Uterus (tissue), 4 donors: ENCODE results near the gene SLC35B1. TPM values are rescaled to one million over a fixed set of nuclear protein-coding genes. Genes with fewer than 3 reads are reported as not detected.

Experiments
- DNase-seq, 2 donors: peaks; one replicate each; pipeline ENCODE4 v3.0.0-alpha.2; 2019 to 2020
- H3K27ac ChIP-seq, 2 donors: fragments of 200-600 bp; sonication (generic); 1 replicate in 1 of 2; 2 replicates in 1 of 2; pipeline ENCODE4 v1.5.1; 2016 to 2018
- H3K27me3 ChIP-seq, 2 donors: fragments of 200-600 bp; sonication (generic); one replicate each; pipeline ENCODE4 v1.5.1; 2018 to 2019; ENCODE audit warnings: control low read depth in 1 of 2
- H3K36me3 ChIP-seq, 2 donors: fragments of 200-600 bp; sonication (generic); one replicate each; pipeline ENCODE4 v1.5.1; 2019; ENCODE audit warnings: control low read depth in 1 of 2
- H3K4me1 ChIP-seq, 2 donors: fragments of 200-600 bp; sonication (generic); one replicate each; pipeline ENCODE4 v1.5.1; 2018 to 2019; ENCODE audit warnings: control low read depth in 1 of 2
- H3K4me3 ChIP-seq, 2 donors: fragments of 200-600 bp; sonication (generic); 1 replicate in 1 of 2; 2 replicates in 1 of 2; pipeline ENCODE4 v1.5.1; 2018 to 2019; ENCODE audit warnings: mild to moderate bottlenecking in 1 of 2
- H3K9me3 ChIP-seq, 2 donors: fragments of 200-600 bp; sonication (generic); one replicate each; pipeline ENCODE4 v1.5.1; 2019; ENCODE audit warnings: control low read depth in 1 of 2
- CTCF ChIP-seq, 4 experiments: fragments of 200-600 bp in 2 of 4; fragments of 450-650 bp in 2 of 4; sonication (generic) in 2 of 4; IDR thresholded peaks; one replicate each; pipeline ENCODE4 v1.5.1; 2016 to 2019; ENCODE audit warnings: antibody characterized with exemption in 4 of 4, mild to moderate bottlenecking in 2 of 4, moderate library complexity in 1 of 4
- POLR2A ChIP-seq, 2 donors: fragments of 450-650 bp; IDR thresholded peaks; one replicate each; pipeline ENCODE4 v1.6.1; 2016; ENCODE audit warnings: antibody characterized with exemption in 2 of 2, mild to moderate bottlenecking in 1 of 2, moderate library complexity in 1 of 2
- intact Hi-C: fragments of 100-400 bp; cut with DNase I; formaldehyde crosslinking; loops from one replicate; pipeline ENCODE4 v1.15.1; 2023; ENCODE audit warnings: low total_unique reads
- total RNA-seq, 4 donors: library from RNA; depleted of rRNA in 3 of 4; stranded (reverse); fragments of >200 nt in 3 of 4; gene quantifications; one replicate each; pipeline versions ENCODE4 v1.1.0 to v1.2.4, GENCODE V29; 2014 to 2023
- donor health status: DM: yes; HTN: yes; CAD: no.

The SLC35B1 gene
- total RNA-seq, 4 donors from 2014 or later: 23.6 to 49.1 (median 36.3) TPM

GRCh38 chr17:49694847-49695697 is 12.7 kb downstream of the SLC35B1 start:
- intact Hi-C loops: loop anchor here (1.0 kb wide), 1 partner anchor 127 kb away; no protein-coding TSS in a partner anchor
- no peaks in the 10 kb centered on the region for H3K27me3 ChIP-seq
- H3K36me3 ChIP-seq: no peaks in the 10 kb centered on the region
- no peak for TF ChIP-seq POLR2A (IDR thresholded peaks at IDR 0.05)
- peak; percentile 93 to 96 (median 94) for TF ChIP-seq CTCF (IDR thresholded peaks at IDR 0.05)
- H3K4me1 ChIP-seq: peaks cover 9 to 12% of the 10 kb centered on the region in 2 donors
- H3K9me3 ChIP-seq: no peaks in the 10 kb centered on the region
- H3K27ac ChIP-seq: peak overlapping the region in 1 of 2 donors; percentile 8
- no peak overlapping the region for H3K4me3 ChIP-seq
- DNase-seq: peak; percentile 63 to 71

- TF ChIP-seq POLR2A (IDR thresholded peaks at IDR 0.05) (no peak), CTCF (IDR thresholded peaks at IDR 0.05) (no peak)
- intact Hi-C loops: no loop called here
- Histone ChIP-seq H3K36me3 (no peaks in the 10 kb centered on the region), H3K27ac (peak overlapping the region; percentile 90 to 95), H3K4me3 (no peak overlapping the region), H3K27me3 (no peaks in the 10 kb centered on the region), H3K4me1 (peaks cover 9 to 12% of the 10 kb centered on the region in 2 donors), H3K9me3 (no peaks in the 10 kb centered on the region)
- DNase-seq: no peak
Measured at GRCh38 chr17:49692751-49693150, 15.0 kb downstream of the SLC35B1 start.

GRCh38 chr17:49691677-49692191 is 16.0 kb downstream of the SLC35B1 start:
- H3K4me1 ChIP-seq: peaks cover 9 to 12% of the 10 kb centered on the region in 2 donors
- DNase-seq: peak in 1 of 2 donors; percentile 34

GRCh38 chr17:49691086-49691676 is 16.6 kb downstream of the SLC35B1 start:
- H3K4me3 ChIP-seq: no peak overlapping the region
- peak; percentile 78 to 87 for DNase-seq

More at GRCh38 chr17:49691677-49692191, 16.0 kb downstream of the SLC35B1 start:
- intact Hi-C loops: no loop called here
- H3K36me3 ChIP-seq: no peaks in the 10 kb centered on the region
- no peak overlapping the region for H3K4me3 ChIP-seq
- no peaks in the 10 kb centered on the region for H3K27me3 ChIP-seq
- TF ChIP-seq POLR2A (IDR thresholded peaks at IDR 0.05) (no peak), CTCF (IDR thresholded peaks at IDR 0.05) (no peak)
- H3K27ac ChIP-seq: peak overlapping the region; percentile 90 to 95
- H3K9me3 ChIP-seq: no peaks in the 10 kb centered on the region

More at GRCh38 chr17:49691086-49691676, 16.6 kb downstream of the SLC35B1 start:
- TF ChIP-seq CTCF (IDR thresholded peaks at IDR 0.05) (no peak), POLR2A (IDR thresholded peaks at IDR 0.05) (peak; percentile 48 to 67)
- Histone ChIP-seq H3K27ac (peak overlapping the region; percentile 90 to 95), H3K4me1 (peaks cover 9 to 12% of the 10 kb centered on the region in 2 donors), H3K36me3 (no peaks in the 10 kb centered on the region), H3K9me3 (no peaks in the 10 kb centered on the region), H3K27me3 (no peaks in the 10 kb centered on the region)
- intact Hi-C loops: no loop called here
